Activated CD4-positive, CD25-positive, alpha-beta regulatory T cell treated with anti-CD3 and anti-CD28 coated beads, Interleukin-2, amount 50 U/mL, for 72 hours (primary cell): ENCODE results near the gene N4BP2.

Experiments used
- DNase-seq: peaks from one replicate; pipeline ENCODE4 v3.0.0; 2021

Gene N4BP2

DNA sequence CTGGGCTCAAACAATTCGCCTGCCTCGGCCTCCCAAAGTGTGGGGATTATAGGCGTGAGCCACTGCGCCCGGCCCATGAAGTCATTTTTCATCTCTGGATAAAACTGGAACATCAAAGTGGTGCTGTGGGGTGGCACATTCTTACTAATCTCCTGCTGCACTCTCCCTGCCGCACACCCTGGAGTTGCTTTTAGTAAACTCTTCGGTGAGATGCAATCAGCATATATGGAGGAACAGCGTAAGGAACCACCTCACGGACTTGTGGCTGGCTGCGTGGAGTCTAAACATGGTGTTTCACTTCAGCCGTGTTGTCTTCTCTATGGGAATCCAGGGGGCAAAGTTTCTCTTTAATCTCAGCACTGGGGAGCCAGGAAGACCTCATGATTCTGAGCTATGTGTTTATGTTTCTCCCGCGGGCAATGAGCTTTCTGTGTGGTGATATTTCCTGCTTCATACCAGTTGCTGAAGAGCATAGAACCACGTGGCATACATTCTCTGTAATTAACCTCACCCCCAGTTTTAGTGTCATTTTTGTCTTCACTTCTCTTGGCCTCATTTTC is 138.0 kb downstream of the N4BP2 start:
- DNase-seq: no peak

DNA sequence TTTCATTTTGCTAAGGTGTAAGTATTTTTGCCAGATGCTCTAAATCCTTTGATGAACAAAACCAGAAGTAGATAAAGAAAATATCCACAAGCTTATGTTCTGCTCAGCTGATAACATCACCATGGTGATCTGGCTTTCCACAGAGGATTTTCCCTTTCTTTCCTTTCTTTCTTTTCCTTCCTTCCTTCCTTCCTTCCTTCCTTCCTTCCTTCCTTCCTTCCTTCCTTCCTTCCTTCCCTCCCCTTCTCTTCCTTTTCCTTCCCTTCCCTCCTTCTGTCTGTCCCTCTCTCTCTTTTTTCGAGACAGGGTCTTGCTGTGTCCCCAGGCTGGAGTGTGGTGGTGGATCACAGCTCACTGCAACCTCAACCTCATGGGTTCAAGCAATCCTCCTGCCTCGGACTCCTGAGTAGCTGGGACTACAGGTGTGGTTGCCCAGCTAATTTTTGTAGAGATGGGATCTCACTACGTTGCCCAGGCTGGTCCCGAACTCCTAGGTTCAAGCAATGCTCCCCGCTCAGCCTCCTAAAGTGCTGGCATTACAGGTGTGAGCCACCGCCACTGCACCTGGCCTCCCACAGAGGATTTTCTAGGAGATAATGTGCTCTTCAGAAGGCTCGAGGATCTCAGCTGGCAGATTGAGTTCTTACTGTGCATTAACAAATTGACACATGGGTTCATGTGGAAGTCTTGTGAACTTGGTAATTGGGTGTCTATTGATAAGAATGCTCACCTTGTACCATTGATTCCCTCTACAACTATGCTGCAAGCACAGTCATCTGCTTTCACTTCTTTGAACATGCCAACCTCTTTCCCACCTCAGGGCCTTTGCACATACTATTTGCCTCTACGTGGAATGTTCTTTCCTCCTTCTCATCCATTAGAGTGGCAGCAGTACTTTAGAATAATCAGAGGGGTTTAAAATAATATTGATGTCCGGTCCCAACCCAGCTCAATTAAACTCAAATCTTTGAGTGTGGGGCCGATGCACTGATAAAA is 138.8 kb downstream of the N4BP2 start:
- no peak for DNase-seq

DNA sequence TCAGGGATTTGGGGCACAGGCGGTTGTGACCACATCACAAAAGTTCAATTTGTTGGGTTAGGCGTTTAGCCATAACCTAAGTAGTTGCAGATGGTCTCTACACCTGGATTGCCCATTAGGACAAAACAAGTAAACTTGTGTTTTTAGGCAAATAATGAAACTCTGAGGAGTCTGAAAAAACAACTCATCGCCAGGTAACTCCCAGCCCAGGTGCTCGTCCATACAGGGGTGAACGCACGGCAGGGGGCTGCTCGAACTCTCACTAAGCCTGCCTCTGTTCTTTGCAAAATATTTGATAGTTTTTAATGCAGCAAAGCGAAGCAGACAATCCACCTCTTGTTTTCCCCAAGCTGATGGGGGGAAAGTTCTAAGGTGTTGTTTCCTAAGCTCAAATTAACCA is 139.6 kb downstream of the N4BP2 start:
- DNase-seq: no peak

DNA sequence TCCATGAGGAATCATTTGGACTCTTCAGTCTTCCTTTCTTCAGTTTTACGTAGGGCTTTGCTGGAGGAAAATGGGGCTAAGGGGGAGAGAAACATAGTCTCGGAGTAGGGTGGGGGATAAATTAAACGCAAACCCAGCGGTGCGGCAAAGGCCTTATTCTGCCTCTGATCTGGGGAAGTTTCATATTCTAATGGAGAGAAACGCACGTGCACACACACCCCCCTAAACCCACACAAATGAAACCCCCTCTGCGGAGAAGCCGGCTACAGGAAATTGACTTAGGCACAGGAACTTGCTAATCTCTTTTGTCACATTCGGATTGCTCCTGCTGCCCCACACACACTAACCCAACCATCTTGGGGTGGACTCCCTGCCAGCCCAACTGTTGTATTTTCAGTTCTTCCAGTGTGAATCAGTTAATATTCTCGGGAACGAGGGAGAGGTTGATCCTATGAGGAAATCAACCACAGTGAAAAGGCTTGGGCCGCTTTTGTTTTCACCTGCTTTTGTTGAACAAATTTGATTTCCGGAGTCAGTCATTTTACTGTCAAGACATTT is 140.2 kb downstream of the N4BP2 start, which contains the start of gene RHOH:
Gene RHOH (plus strand): TSS at position 308 of the 558 bp plus-strand sequence. CDS start 46,356 bp downstream, outside the sequence.
- peak; percentile 55 for DNase-seq

DNA sequence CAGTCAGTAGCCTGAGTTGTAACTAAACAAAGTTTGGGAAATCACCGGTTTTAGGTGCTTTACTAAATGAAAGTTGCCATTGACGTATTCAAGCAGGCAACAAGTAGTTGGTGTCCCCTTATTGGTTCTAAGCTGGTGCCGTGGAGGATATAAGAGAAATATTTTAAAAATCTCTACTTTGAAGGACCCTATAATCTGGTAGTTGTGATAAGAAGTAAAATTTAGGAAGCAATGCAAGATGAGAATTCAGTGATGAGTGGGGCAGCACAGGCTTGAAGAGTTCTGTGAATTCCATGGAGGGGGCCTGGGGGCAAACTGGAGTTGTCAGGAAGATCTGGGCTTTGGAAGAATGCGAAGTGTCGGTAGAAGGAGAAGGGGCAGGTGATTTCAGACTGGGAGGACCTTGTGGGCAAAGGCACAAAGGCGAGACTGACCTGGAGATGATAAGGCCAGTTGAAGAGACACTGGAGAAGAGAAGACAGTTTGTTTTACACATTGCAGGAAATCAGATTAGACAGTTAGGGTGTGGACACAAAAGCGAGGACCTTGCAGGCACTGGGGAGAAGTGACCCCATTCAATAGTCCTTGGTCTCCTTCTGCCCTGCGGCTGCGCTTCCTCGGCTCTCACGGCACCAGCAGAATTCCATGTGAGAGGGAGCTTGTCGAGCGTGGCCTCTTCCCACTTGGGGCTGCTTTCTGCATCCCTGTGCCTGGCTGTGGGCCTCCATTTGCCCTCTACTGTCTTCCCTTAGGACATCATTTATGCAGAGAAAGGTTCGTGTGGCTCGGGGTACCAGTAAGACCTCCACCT is 141.4 kb downstream of the N4BP2 start:
- DNase-seq: no peak

DNA sequence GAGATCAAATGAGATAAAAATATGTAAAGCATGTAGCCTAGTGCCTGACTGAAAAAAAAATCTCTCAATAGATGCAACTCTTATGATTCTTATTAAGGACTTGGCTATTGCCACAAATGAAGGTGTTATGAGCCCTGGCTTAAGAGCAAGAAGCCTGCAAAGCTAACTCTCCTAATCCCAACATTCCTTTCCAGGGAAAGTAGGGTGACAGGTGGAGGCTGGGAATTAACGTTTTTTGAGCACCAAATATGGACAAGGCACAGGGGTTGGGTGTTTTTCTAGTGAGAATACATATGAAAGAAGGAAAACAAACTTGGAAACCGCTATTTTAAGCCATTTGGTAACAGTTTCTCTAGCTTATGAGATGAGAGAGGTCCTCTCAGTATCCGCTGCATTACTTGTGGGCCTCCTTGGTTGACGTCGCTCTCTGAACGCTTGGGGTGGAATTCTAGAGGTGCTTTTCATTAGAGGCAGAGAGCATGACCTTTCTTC is 142.6 kb downstream of the N4BP2 start:
- no peak for DNase-seq

DNA sequence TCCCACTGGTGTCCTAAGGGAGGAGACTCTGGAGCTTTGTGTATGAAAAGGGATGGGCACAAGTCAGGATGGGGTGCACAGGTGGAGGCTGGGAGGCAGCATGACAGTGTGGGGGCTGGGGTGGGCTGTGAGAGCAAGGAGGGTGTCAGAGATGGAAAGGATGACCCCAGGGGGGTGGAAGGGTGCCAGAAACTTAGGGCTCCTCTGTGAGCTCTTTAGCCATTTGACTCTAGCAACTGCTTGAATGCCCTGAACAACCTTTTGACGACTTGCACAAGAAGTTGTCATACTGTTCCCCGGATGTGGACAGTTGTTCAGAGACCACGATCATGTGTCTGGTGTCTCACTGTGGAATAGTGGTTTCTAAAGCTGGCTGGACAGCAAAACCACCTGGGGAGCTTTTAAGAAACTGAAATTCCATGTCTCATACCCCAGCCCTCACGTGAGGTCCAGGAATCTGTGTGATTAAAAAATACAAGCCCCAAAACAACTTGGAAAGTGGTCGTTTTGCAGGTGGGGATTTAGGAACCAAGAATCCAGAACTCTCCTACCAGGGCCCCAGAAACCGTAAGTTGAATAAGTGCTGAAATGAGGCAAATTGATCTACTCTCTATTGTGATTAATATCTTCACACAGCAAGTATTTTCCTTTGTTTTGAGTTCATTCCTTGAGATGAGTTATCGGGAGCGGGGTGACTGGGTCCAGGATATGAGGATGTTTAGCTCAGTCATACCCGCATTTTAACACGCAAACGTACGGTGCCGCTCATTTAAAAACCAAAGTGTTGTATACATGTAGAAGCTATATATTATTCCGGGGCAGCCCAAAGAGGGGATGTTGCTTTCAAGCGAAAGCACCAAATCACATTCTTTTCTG is 143.6 kb downstream of the N4BP2 start:
- DNase-seq: peak; percentile 59

DNA sequence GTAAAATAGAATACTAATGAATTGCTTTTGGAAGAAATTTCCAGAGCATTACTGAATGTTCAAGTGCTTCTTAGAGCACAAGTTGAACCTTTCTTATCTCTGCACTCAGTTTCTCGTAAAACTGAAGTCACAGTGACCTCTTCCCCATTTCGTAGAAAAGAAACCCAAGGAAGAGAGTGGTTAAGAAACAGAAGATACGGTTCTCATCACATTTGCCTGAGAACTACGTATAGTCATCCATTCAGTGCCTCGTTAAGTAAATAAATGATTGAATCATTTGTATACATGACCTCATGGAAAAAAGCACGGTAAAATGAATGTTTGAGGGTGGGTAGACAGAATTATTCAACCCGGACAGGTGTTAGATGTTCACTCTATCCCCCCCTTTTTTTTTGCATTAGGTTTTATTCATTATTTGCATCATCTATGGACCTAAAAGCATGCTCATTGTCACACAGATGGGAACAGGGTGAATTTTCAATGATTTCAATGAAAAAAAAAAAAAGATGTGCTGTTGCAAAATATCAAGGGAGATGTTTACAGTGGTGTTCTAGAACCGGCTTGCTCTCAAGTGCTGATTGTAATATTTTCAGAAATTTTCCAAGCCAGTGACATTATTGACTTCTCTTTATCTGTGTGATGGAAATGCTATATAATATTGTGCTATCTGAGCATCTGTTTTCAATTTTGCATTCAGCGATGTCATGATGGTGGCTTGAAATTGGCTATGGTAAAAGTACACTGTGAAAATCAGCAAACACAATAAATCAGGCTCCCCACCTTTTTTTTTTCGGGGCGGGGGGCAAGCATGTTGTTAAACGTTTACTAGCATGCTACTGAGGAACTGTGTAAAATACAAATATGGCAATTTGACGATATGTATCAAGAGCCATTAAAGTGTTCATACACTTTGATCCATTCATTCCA is 144.5 kb downstream of the N4BP2 start:
- no peak for DNase-seq

DNA sequence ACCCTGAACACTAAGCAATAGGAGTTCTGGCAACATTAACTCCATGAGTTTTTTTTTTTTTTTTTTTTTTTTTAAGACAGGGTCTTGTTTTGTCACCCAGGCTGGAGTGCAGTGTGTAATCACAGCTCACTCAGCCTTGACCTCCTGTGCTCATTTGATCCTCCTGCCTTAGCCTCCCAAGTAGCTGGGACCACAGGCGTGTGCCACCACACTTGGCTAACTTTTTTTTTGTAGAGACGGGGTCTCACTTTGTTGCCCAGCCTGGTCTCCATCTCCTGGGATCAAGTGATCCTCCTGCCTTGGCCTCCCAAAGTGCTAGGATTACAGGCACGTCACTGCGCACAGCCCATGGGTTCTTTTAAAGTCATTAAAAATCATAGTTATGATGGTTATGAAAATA is 145.2 kb downstream of the N4BP2 start:
- DNase-seq: no peak

DNA sequence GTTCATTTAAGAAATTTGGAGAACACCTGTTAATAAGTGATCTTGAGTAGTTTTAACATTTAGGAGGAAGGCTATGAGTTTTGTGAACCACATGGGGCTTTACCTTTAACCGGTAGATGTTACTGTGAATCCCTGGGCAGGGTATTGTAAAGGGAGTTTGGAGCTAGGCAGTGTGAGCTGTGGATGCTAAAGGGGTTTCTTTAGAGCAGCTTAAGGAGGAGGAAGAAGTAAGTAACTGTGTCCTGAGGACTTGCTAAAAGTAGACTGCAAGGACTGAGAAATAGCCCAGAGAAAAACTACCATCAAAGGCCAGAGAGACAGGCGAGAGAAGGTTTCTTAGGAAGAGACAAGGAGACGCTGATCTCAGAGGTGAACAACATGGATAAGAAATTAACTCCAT is 145.8 kb downstream of the N4BP2 start:
- no peak for DNase-seq

DNA sequence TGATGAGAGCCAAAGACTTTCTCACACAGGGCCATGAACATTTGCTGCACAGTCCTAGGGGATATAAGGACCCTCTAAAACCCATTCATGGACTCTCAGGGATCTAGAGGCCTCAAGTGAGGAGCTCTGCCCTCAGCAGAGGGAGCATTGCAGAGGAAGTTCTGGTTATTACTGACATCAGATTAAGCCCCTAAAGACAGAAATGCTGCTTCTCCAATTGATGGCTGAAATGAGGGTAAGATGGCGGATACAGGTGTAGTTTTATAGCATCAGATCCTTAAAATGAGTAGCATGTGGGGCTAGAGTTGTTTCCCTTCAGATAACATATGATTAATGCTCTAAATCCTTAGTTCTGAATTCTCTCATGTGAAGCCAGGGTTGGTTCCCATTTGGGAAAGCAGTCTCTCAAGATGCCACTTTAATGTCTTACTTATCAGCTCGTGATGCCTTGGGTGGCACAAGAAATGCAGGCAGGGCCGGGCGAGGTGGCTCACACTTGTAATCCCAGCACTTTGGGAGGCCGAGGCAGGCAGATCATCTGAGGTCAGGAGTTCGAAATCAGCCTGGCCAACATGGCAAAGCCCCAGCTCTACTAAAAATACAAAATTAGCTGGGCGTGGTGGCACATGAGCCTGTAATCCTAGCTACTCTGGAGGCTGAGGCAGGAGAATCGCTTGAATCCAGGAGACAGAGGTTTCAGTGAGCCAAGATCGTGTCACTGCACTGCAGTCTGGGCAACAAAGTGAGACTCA is 148.0 kb downstream of the N4BP2 start:
- DNase-seq: no peak

DNA sequence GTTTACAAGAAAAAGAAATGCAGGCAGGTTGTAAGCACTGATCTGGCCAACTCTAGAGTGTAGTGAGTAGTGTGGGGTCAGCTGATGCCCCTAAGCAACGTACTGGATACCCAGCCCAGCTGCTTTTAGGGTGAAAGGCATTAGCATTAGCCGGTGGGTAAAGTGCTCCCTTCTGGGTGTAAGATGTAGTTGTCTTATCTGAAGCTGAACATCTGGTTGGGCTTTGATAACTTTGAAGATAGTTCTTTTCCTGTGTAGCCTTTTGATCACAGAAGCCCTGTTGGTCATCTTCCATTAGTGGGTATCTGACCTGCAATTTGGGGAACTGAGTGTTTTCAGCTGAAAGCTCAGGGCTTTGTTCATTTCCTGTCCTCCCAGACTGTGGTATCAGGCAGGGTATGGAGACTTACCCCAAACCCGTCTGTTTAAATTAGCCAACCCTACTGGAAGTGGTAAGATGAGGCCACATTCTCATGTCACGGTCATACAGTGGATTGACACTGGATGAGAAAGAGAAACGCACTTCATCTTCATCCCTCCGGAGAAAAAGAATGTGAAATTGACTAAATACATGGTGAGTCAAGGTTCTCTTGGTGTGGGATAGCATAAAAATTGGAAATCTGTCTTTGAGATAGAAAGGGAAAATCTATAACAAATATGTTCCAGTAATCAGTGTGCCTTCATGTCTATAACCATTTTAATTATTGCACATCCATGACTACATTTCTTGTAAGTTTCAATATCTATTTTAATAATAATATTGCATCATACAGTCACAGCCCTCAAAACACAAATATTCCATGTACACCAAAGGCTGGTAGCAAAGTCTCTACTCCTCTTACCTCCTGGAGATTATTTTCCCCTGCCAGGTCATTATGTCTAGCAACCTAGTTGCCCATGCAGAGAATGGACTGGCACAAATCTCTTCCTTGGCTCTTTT is 148.9 kb downstream of the N4BP2 start:
- DNase-seq: no peak

DNA sequence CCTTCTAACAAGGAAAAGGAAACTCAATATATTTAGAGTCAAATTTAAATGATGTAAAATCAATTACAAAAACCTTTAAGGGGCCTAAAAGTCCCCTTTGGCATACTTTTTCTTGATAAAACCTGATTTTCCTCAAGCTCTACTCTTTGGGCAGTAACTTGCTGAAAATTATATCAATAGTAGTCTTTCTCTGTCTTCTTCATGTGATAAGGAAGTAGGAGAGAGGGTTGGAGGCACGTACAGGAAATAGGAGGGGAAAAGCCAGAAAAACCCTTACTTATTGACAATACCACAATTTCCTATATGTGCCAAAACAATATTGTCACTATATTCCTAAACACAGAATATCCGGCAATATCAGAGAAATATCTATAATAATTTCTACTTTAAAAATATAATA is 149.8 kb downstream of the N4BP2 start:
- no peak for DNase-seq
